NCI-H774 (cell line): Measurements from ENCODE around the gene LARGE2.

ENCODE experiments used
- DNase-seq: peaks from one replicate; lab custom pipeline; 2025; lab: John Stamatoyannopoulos, UW

LARGE2 gene

DNA sequence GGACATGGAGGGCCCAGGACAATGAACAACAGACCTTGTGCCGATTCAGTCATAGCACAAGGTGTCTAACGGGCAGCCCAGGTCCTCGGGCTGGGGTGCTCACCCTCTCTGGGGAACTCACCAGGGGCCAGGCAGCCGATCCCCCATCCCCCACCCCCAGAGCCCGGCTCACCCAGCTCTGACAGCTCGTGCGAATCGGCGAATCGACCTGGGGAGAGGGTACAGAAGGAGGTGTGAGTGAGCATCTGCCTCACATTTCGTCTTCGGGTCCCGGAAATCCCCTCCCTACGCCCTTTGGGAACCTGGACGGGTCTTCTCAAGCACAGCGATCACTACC is 5.2 kb upstream of the LARGE2 start:
- no peak for DNase-seq

GRCh38 chr11:45917623-45918330 is 4.7 kb upstream of the LARGE2 start, which contains the start of gene PEX16:
Gene PEX16 (minus strand): TSS chr11:45917877. CDS start chr11:45917811, 66 bp downstream.
- peak; percentile 95 for DNase-seq

DNA sequence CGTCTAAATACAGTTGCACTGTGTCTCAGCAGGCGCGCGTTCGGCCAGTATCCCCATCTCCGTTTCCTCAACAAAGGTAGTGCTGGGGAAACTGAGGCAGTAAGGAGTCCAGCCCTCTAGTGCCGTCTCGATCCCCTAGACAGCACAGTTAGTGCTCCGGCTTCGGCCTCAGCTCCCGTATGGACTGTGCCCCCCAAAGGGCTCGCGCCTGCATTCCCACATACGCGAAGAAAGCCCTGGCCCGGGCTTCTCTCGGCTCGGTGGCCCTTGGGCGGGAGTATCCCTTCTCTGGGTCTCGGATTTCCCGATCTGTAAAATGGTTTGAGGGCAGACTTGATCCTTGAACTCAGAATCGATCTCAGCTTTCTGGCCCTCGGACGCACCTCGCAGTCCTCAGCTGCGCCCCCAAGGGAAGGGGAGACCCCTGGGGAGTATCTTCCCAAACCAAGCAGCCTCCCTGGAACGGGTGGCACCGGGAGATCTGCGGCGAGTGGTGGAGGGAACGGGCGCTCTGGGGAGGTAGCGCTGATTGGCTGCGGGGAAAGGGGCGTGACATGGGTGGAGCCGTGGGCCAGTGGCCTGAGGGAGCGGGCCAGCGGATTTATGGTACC is 4.0 kb upstream of the LARGE2 start:
- DNase-seq, result peak; percentile 83

DNA sequence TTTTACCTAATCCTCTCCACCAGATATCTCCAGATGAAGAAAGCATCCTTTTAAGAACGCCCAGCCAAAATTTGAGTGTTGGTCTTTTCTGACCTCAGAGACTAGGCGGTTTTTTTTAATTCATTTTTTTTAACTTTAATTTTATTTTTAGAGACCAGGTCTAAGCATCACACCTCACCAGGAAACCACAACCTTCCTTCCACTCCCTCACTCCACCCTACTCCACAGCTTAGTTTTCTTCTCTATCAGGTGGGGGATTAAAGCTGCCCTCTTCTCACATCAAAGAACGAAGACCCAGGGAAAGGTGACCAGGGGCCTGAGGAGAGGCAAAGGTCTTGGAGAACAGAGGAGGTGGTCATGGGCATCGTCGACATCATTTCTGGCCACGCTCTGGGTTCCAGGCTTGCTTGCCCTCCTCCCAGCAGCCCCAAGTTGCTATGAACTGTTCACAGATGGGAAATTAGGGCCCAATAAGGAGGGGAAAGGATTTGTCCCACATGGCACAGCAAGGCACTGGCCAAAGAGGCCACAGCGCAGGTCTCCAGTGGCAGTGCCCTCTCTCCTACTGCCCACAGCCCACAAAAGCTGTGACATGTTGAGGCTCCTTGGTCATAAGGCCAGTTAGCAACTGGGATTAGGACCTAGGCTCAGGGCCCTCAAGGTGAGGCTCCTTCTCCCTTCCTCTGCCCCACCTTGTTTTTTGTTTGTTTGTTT is 3.3 kb upstream of the LARGE2 start:
- DNase-seq, result no peak

DNA sequence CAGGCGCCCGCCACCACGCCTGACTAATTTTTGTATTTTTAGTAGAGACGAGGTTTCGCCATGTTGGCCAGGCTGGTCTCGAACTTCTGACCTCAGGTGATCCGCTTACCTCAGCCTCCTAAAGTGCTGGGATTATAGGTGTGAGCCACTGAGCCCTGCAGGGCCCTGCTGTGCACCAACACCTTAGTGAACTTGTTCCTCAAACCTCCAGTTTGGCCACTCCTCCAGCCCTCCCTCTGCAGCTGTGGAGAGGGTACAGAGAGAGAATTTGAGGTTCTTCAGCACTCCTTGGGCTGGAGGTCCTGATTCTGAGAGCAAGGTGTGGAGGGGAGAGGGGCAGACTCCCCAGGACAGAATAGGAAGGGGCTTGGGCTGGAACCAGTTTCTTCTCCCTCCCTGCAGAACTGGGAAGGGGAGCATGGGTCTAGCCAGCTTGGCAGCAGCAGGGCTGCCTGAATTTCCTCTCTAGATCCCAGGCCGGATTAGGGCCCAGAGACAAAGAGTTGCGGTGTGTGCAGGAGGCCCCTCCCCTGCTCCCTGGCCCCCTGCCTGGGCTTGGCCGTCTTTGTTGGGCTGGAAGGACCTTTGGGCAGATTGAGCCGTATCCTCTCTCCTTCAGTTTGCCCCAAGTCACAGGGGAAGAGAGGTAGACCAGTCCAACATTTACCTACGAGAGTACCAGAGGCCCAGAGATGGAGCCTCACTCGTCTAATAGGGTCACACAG is 2.5 kb upstream of the LARGE2 start:
- no peak for DNase-seq

- no peak for DNase-seq
These were observed 1.7 kb upstream of the LARGE2 start for GRCh38 chr11:45920531-45921477.

- peak; percentile 93 for DNase-seq
These were observed 663 bp upstream of the LARGE2 start for GRCh38 chr11:45921561-45922424.

DNA sequence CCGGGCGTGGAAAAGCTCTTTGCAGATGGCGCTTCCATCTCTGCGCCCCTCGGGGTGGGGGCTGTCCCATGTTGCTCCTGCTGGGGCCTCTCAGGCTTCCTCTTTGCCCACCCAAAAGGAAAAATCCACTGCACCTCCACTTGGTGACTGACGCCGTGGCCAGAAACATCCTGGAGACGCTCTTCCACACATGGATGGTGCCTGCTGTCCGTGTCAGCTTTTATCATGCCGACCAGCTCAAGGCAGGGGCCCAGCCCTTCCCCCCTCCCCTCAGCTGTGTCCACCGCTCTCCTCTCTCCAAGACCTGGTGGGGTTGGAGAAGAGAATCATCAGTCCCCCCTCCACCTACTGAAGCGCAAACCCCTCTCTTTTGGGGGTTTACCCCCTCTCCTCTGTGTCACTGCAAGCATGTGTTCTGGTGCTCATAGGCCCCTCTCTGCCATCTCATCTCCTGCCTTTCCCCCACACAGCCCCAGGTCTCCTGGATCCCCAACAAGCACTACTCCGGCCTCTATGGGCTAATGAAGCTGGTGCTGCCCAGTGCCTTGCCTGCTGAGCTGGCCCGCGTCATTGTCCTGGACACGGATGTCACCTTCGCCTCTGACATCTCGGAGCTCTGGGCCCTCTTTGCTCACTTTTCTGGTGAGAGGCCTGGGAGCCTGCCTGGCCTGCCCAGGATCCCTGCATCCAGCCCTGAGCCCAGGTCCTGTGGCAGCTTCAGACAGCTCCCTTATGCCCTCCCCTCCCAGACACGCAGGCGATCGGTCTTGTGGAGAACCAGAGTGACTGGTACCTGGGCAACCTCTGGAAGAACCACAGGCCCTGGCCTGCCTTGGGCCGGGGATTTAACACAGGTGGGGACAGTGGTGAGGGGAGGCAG is 1.8 kb downstream of the LARGE2 start:
- DNase-seq, result no peak

GRCh38 chr11:45924927-45925326 is 2.5 kb downstream of the LARGE2 start:
- no peak for DNase-seq

DNA sequence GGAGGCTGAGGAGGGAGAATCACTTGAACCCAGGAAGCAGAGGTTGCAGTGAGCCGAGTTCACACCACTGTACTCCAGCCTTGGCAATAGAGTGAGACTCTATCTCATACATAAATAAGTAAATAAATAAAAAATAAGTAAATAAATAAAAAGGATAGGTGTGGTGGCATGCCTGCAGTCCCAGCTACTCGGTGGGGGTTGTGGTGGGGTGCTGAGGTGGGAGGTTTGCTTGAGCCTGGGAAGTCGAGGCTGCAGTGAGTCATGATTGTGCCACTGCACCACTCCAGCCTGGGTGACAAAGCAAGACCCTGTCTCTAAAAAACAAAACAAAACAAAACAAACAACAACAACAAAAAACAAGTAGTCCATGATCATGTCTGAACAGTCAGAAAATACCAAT is 3.1 kb downstream of the LARGE2 start:
- no peak for DNase-seq

DNA sequence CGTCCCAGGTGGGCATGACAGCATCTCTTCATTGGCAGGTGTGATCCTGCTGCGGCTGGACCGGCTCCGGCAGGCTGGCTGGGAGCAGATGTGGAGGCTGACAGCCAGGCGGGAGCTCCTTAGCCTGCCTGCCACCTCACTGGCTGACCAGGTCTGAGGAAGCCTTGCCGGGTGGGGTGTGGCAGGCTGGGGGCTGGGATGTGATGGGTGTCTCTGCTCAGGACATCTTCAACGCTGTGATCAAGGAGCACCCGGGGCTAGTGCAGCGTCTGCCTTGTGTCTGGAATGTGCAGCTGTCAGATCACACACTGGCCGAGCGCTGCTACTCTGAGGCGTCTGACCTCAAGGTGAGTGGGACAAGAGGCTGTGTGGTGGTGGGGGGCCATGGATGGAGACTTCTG is 3.5 kb downstream of the LARGE2 start:
- no peak for DNase-seq

- no peak for DNase-seq
These were observed 4.3 kb downstream of the LARGE2 start for GRCh38 chr11:45926536-45927331.

DNA sequence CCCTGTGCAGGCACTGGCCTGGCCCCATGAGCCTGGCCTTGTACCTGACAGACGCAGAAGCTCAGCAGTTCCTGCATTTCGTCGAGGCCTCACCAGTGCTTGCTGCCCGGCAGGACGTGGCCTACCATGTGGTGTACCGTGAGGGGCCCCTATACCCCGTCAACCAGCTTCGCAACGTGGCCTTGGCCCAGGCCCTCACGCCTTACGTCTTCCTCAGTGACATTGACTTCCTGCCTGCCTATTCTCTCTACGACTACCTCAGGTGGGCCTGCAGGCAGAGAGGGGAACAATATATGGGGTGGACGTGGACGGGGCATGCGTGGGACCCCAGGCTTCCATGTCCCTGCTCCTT is 4.9 kb downstream of the LARGE2 start:
- DNase-seq, result no peak

DNA sequence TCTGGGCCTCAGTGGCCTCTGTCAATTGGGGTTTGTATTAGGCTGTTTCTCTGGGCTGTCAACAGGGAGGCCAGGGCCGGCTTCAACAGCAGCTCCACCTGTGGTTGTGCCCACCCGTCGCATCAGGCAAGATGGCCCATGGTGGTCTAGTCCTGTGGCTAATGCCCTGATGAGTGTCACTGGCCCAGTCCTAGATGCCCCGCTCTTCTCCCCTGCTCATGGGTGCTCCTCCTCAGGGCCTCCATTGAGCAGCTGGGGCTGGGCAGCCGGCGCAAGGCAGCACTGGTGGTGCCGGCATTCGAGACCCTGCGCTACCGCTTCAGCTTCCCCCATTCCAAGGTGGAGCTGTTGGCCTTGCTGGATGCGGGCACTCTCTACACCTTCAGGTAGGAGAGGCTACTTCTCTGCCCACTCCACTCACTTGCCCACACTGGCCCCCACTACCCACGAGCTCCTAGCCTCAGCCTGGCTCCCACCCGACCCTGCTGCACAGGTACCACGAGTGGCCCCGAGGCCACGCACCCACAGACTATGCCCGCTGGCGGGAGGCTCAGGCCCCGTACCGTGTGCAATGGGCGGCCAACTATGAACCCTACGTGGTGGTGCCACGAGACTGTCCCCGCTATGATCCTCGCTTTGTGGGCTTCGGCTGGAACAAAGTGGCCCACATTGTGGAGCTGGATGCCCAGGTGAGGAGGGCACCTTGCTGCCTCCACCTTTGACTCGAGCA is 5.4 kb downstream of the LARGE2 start:
- DNase-seq, result no peak

- DNase-seq, result no peak
These were observed 6.2 kb downstream of the LARGE2 start for GRCh38 chr11:45928535-45929215.

GRCh38 chr11:45929486-45930030 is 7.1 kb downstream of the LARGE2 start:
- DNase-seq, result no peak
